Neural progenitor cell (in vitro differentiated cells): Measurements from ENCODE around the gene GBP1. TPM values are rescaled to one million over a fixed set of nuclear protein-coding genes. Genes with fewer than 3 reads are reported as not detected.

ENCODE experiments used
- DNase-seq: peaks from one replicate; pipeline ENCODE4 v3.0.0-alpha.2; 2016; ENCODE audit warnings: low spot score
- H2AFZ ChIP-seq: fragments of 200-600 bp; sonication (generic); replicated peaks from 2 replicates; pipeline ENCODE4 v1.6.1; 2016; ENCODE audit warnings: antibody characterized with exemption
- H3F3A ChIP-seq: fragments of 200-600 bp; sonication (generic); 2 replicates; pipeline ENCODE4 v1.6.1; 2016; ENCODE audit warnings: antibody characterized with exemption, low read depth
- H3K27ac ChIP-seq: fragments of 200-600 bp; sonication (generic); 2 replicates; pipeline ENCODE4 v1.5.1; 2016; ENCODE audit warnings: mild to moderate bottlenecking
- H3K27me3 ChIP-seq: fragments of 200-600 bp; sonication (generic); 2 replicates; pipeline ENCODE4 v1.6.1; 2016; ENCODE audit warnings: mild to moderate bottlenecking, moderate library complexity
- H3K36me3 ChIP-seq: fragments of 200-600 bp; sonication (generic); 2 replicates; pipeline ENCODE4 v1.5.1; 2016
- H3K4me1 ChIP-seq: fragments of 200-600 bp; sonication (generic); 2 replicates; pipeline ENCODE4 v1.6.1; 2016; ENCODE audit warnings: mixed run types
- H3K4me2 ChIP-seq: fragments of 200-600 bp; sonication (generic); 2 replicates; pipeline ENCODE4 v1.6.1; 2016
- H3K4me3 ChIP-seq: fragments of 200-600 bp; sonication (generic); 2 replicates; pipeline ENCODE4 v1.5.1; 2016
- H3K79me2 ChIP-seq: fragments of 200-600 bp; sonication (generic); 2 replicates; pipeline ENCODE4 v1.6.1; 2016; ENCODE audit warnings: low read depth
- H3K9ac ChIP-seq: fragments of 200-600 bp; sonication (generic); 2 replicates; pipeline ENCODE4 v1.6.1; 2016
- H3K9me3 ChIP-seq: fragments of 200-600 bp; sonication (generic); 2 replicates; pipeline ENCODE4 v1.5.1; 2016; ENCODE audit warnings: low read depth
- H4K20me1 ChIP-seq: fragments of 200-600 bp; sonication (generic); 2 replicates; pipeline ENCODE4 v1.6.1; 2016; ENCODE audit warnings: low read depth
- H3K27ac Mint-ChIP-seq: 3 replicates; pipeline ENCODE4 v1.8.0; 2021; ENCODE audit warnings: mixed read lengths
- H3K27me3 Mint-ChIP-seq: 2 replicates; pipeline ENCODE4 v1.8.0; 2022; ENCODE audit warnings: low read depth, mild to moderate bottlenecking, inconsistent platforms, moderate library complexity, mixed read lengths; ENCODE audit not compliant: insufficient read depth
- H3K36me3 Mint-ChIP-seq: 3 replicates; pipeline ENCODE4 v1.8.0; 2021; ENCODE audit warnings: mixed read lengths
- H3K4me1 Mint-ChIP-seq: 3 replicates; pipeline ENCODE4 v1.8.0; 2021; ENCODE audit warnings: mixed read lengths
- H3K4me3 Mint-ChIP-seq: 3 replicates; pipeline ENCODE4 v1.8.0; 2021; ENCODE audit warnings: mild to moderate bottlenecking, moderate library complexity, mixed read lengths
- H3K9me3 Mint-ChIP-seq: 3 replicates; pipeline ENCODE4 v1.8.0; 2020; ENCODE audit warnings: mixed read lengths
- CTCF ChIP-seq: fragments of 200-600 bp; sonication (generic); IDR thresholded peaks from 2 replicates; pipeline ENCODE4 v1.5.1; 2017; ENCODE audit warnings: antibody characterized with exemption, mild to moderate bottlenecking
- EZH2 ChIP-seq: fragments of 200-600 bp; sonication (generic); IDR thresholded peaks from 2 replicates; pipeline ENCODE4 v1.6.1; 2017; ENCODE audit warnings: antibody characterized with exemption, mild to moderate bottlenecking, moderate library complexity
- EZH2phosphoT487 ChIP-seq: fragments of 200-600 bp; sonication (generic); IDR thresholded peaks from 2 replicates; pipeline ENCODE4 v1.6.1; 2017; ENCODE audit warnings: antibody characterized with exemption
- small RNA-seq: library from RNA; depleted of rRNA; stranded (forward); fragments of <200 nt; gene quantifications from one replicate; pipeline ENCODE3, GENCODE V24; 2015
- total RNA-seq: library from RNA; depleted of rRNA; stranded (reverse); fragments of >200 nt; gene quantifications from 2 replicates; pipeline ENCODE4 v1.2.3, GENCODE V29; 2015; ENCODE audit warnings: low replicate concordance

Gene GBP1
- total RNA-seq, 1 donor from 2014 or later: not detected

DNA sequence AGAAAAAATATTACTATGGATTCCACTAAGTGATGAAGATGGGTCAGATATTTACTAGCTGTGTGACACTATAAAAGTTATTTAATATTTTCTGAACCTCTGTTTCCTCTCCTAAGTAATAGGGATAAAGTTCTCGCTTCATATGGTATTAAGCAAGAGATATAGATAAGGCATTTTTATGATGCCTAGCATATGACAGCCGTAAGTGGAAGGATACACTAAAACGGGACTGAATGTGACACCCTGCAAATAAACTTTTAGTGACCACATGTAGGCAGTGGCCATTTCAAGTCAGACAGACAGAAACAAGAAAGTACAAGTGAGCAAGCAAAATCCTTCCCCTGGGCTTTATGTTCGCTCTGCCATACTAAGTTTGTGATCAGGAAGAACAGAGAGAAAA, 56.5 kb downstream of the GBP1 start:
- no peak for TF ChIP-seq EZH2phosphoT487
- TF ChIP-seq CTCF: no peak
- no peak for TF ChIP-seq EZH2

GRCh38 chr1:89005286-89006151, 59.5 kb downstream of the GBP1 start:
- no peak for DNase-seq
- Histone ChIP-seq H3F3A (no peaks in the 10 kb centered on the region), H3K4me2 (no peak overlapping the region), H3K4me1 (no peaks in the 10 kb centered on the region), H3K79me2 (no peaks in the 10 kb centered on the region), H3K27ac (no peak overlapping the region), H3K9me3 (no peaks in the 10 kb centered on the region), H3K36me3 (no peaks in the 10 kb centered on the region), H3K27me3 (no peaks in the 10 kb centered on the region), H4K20me1 (no peaks in the 10 kb centered on the region), H3K9ac (no peak overlapping the region), H2AFZ (peak overlapping the region; percentile 83), H3K4me3 (no peak overlapping the region)
- H3K27me3 Mint-ChIP-seq: peaks cover 3% of the 10 kb centered on the region
- no peak overlapping the region for H3K4me3 Mint-ChIP-seq
- TF ChIP-seq CTCF: no peak
- no peak for TF ChIP-seq EZH2
- TF ChIP-seq EZH2phosphoT487: no peak
- H3K36me3 Mint-ChIP-seq: no peaks in the 10 kb centered on the region
- H3K9me3 Mint-ChIP-seq: no peaks in the 10 kb centered on the region
- no peaks in the 10 kb centered on the region for H3K4me1 Mint-ChIP-seq
- H3K27ac Mint-ChIP-seq: no peak overlapping the region

More for the DNA sequence above, 56.5 kb downstream of the GBP1 start:
- Histone ChIP-seq H3K27ac (no peak overlapping the region), H3K9ac (no peak overlapping the region), H3K4me1 (no peaks in the 10 kb centered on the region), H3K79me2 (no peaks in the 10 kb centered on the region), H3K4me3 (no peak overlapping the region), H3K9me3 (no peaks in the 10 kb centered on the region), H2AFZ (no peak overlapping the region), H3K36me3 (no peaks in the 10 kb centered on the region), H4K20me1 (no peaks in the 10 kb centered on the region), H3K27me3 (no peaks in the 10 kb centered on the region), H3F3A (no peaks in the 10 kb centered on the region), H3K4me2 (no peak overlapping the region)
- no peak for DNase-seq
- Mint-ChIP-seq H3K4me3 (no peak overlapping the region), H3K9me3 (no peaks in the 10 kb centered on the region), H3K4me1 (no peaks in the 10 kb centered on the region), H3K27me3 (peaks cover 3% of the 10 kb centered on the region), H3K36me3 (no peaks in the 10 kb centered on the region), H3K27ac (no peak overlapping the region)

Small RNAs within 50 kb of the gene (small RNA-seq; reads per million reads assigned to genes)
- not detected for gene RF00019

Other genes starting within 250 kb of the GBP1 start
- gene GTF2B, start 173.6 kb downstream of the GBP1 start, total RNA-seq: 32.2 and 42.0 TPM in 2 replicates
- 80.2 and 113 TPM in 2 replicates for gene KYAT3, start 72.6 kb downstream of the GBP1 start, total RNA-seq
- gene RBMXL1, start 72.6 kb downstream of the GBP1 start, total RNA-seq: 15.4 and 19.0 TPM in 2 replicates
- not detected in 2 replicates for gene GBP3, start 42.3 kb downstream of the GBP1 start, total RNA-seq
- gene GBP2, start 60.9 kb upstream of the GBP1 start, total RNA-seq: not detected in 2 replicates
- gene GBP7, start 110.8 kb upstream of the GBP1 start, total RNA-seq: not detected in 2 replicates
- not detected in 2 replicates for gene GBP4, start 133.7 kb upstream of the GBP1 start, total RNA-seq
- gene GBP5, start 207.7 kb upstream of the GBP1 start, total RNA-seq: not detected in 2 replicates